Stomach (tissue), 9 donors: ENCODE results near the gene AP4M1. TPM values are rescaled to one million over a fixed set of nuclear protein-coding genes. Genes with fewer than 3 reads are reported as not detected.

ENCODE experiments used
- DNase-seq, 2 donors: peaks; one replicate each; pipeline versions ENCODE4 v3.0.0 to v3.0.0-alpha.2; 2013 to 2019
- H3K27ac ChIP-seq, 5 donors: fragments of 200-600 bp in 4 of 5; sonication (generic) in 4 of 5; one replicate each; pipeline ENCODE4 v1.5.1; 2013 to 2019; ENCODE audit warnings: mild to moderate bottlenecking in 1 of 5, moderate library complexity in 1 of 5
- H3K27me3 ChIP-seq, 3 donors: fragments of 200-600 bp; sonication (generic); one replicate each; pipeline ENCODE4 v1.5.1; 2017 to 2019; ENCODE audit warnings: mixed run types in 1 of 3
- H3K36me3 ChIP-seq, 4 donors: fragments of 200-600 bp; sonication (generic); 1 replicate in 3 of 4; 2 replicates in 1 of 4; pipeline ENCODE4 v1.5.1; 2016 to 2019
- H3K4me1 ChIP-seq, 4 donors: fragments of 200-600 bp; sonication (generic); one replicate each; pipeline ENCODE4 v1.5.1; 2016 to 2019
- H3K4me3 ChIP-seq, 4 donors: fragments of 200-600 bp; sonication (generic) in 3 of 4; one replicate each; pipeline ENCODE4 v1.5.1; 2016 to 2019; ENCODE audit warnings: mild to moderate bottlenecking in 1 of 4
- H3K9me3 ChIP-seq, 4 donors: fragments of 200-600 bp; sonication (generic); one replicate each; pipeline ENCODE4 v1.5.1; 2016 to 2019
- CTCF ChIP-seq, 7 experiments: fragments of 450-650 bp in 4 of 7; fragments of 200-600 bp in 3 of 7; sonication (generic) in 3 of 7; IDR thresholded peaks; one replicate each; pipeline ENCODE4 v1.5.1; 2016 to 2019; ENCODE audit warnings: antibody characterized with exemption in 7 of 7, control low read depth in 2 of 7, mild to moderate bottlenecking in 1 of 7
- EP300 ChIP-seq: sonication (generic); formaldehyde crosslinking; IDR thresholded peaks from one replicate; pipeline ENCODE4 v1.6.1; 2017; ENCODE audit warnings: antibody characterized with exemption
- POLR2A ChIP-seq, 4 donors: fragments of 450-650 bp; IDR thresholded peaks; one replicate each; pipeline ENCODE4 v1.6.1; 2016; ENCODE audit warnings: antibody characterized with exemption in 4 of 4, control low read depth in 2 of 4, mild to moderate bottlenecking in 1 of 4, moderate library complexity in 1 of 4
- POLR2AphosphoS5 ChIP-seq, 3 donors: sonication (generic); formaldehyde crosslinking; IDR thresholded peaks; one replicate each; pipeline ENCODE4 v1.6.1; 2016; ENCODE audit warnings: antibody characterized with exemption in 3 of 3
- WGBS, 5 donors: extraction: QIAGEN DNeasy Blood & Tissue Kit in 3 of 5; methylation state at CpG; one replicate each; pipeline versions ENCODE4 v1.1.5 to v1.1.7; 2013 to 2018; 5-methylcytosine and 5-hydroxymethylcytosine counted together
- intact Hi-C: fragments of 100-400 bp; cut with DNase I; formaldehyde crosslinking; loops from one replicate; pipeline ENCODE4 v1.15.1; 2023; ENCODE audit warnings: low total_unique reads
- polyA plus RNA-seq, 3 donors: library from polyadenylated mRNA; stranded (reverse); fragments of 200-250 nt; gene quantifications; one replicate each; pipeline ENCODE4 v1.2.3, GENCODE V29; 2013
- total RNA-seq, 5 donors: library from RNA; depleted of rRNA; stranded (reverse); fragments of >200 nt; gene quantifications; one replicate each; pipeline versions ENCODE4 v1.1.0 to v1.2.3, GENCODE V29; 2014 to 2016
- donor health status: healthy with polysubstance abuse.
- donor health status: Bipolar disorder and iron deficiency.
- donor health status: healthy.

Gene AP4M1
- total and polyA plus RNA-seq, 8 donors = 8.4 to 103 (median 20.5) TPM

GRCh38 chr7:100089458-100090196, 11.8 kb upstream of the AP4M1 start:
- no peak for DNase-seq
- peak overlapping the region; percentile 81 to 92 (median 90) for H3K4me3 ChIP-seq
- 19 to 26% (median 23%) methylated on average over 7 of the region's 7 CpGs for WGBS, 5 donors
- H3K27ac ChIP-seq = peak overlapping the region in 4 of 5 donors; percentile 79 to 92 (median 90)
- no peaks in the 10 kb centered on the region for H3K9me3 ChIP-seq
- intact Hi-C loops = no loop called here
- no peaks in the 10 kb centered on the region for H3K27me3 ChIP-seq
- peaks cover 15 to 62% (median 35%) of the 10 kb centered on the region in 4 donors for H3K4me1 ChIP-seq
- peaks cover 41 to 48% (median 46%) of the 10 kb centered on the region in 4 donors for H3K36me3 ChIP-seq
- TF ChIP-seq CTCF (IDR thresholded peaks at IDR 0.05) = no peak
- no peak for TF ChIP-seq POLR2A (IDR thresholded peaks at IDR 0.05)
- no peak for TF ChIP-seq POLR2AphosphoS5 (IDR thresholded peaks at IDR 0.05)
- TF ChIP-seq EP300 = no peak

GRCh38 chr7:100090527-100091410, 10.7 kb upstream of the AP4M1 start:
- DNase-seq = no peak
- Histone ChIP-seq H3K9me3 (no peaks in the 10 kb centered on the region), H3K4me3 (no peak overlapping the region), H3K27ac (no peak overlapping the region), H3K36me3 (peaks cover 53 to 59% (median 57%) of the 10 kb centered on the region in 4 donors), H3K27me3 (no peaks in the 10 kb centered on the region), H3K4me1 (peaks cover 15 to 68% (median 35%) of the 10 kb centered on the region in 4 donors)
- TF ChIP-seq EP300 (no peak), POLR2A (IDR thresholded peaks at IDR 0.05) (no peak), CTCF (IDR thresholded peaks at IDR 0.05) (no peak), POLR2AphosphoS5 (IDR thresholded peaks at IDR 0.05) (no peak)
- intact Hi-C loops = no loop called here
- 86 to 89% (median 87%) methylated on average over 14 of the region's 14 CpGs for WGBS, 5 donors

- TF ChIP-seq POLR2AphosphoS5 (IDR thresholded peaks at IDR 0.05) (peak in 1 of 3 donors; percentile 7), POLR2A (IDR thresholded peaks at IDR 0.05) (no peak)
- Histone ChIP-seq H3K27me3 (no peaks in the 10 kb centered on the region), H3K9me3 (no peaks in the 10 kb centered on the region), H3K4me1 (peaks cover 15 to 66% (median 35%) of the 10 kb centered on the region in 4 donors), H3K4me3 (no peak overlapping the region), H3K27ac (no peak overlapping the region), H3K36me3 (peaks cover 61 to 68% (median 65%) of the 10 kb centered on the region in 4 donors)
- 48 to 63% (median 58%) methylated on average over 11 to 19 of the region's 19 CpGs for WGBS, 5 donors
- no peak for DNase-seq
- intact Hi-C loops = no loop called here
Observed at GRCh38 chr7:100091411-100092181, 9.8 kb upstream of the AP4M1 start.

GRCh38 chr7:100093054-100093453, 8.4 kb upstream of the AP4M1 start:
- H3K9me3 ChIP-seq = no peaks in the 10 kb centered on the region
- H3K27ac ChIP-seq = peak overlapping the region in 2 of 5 donors; percentile 2 to 67
- peaks cover 13 to 53% (median 33%) of the 10 kb centered on the region in 4 donors for H3K4me1 ChIP-seq
- H3K27me3 ChIP-seq = no peaks in the 10 kb centered on the region
- intact Hi-C loops = no loop called here
- no peak for TF ChIP-seq CTCF (IDR thresholded peaks at IDR 0.05)
- no peak for TF ChIP-seq POLR2A (IDR thresholded peaks at IDR 0.05)
- TF ChIP-seq EP300 = no peak
- TF ChIP-seq POLR2AphosphoS5 (IDR thresholded peaks at IDR 0.05) = no peak
- no peak overlapping the region for H3K4me3 ChIP-seq
- WGBS, 5 donors = 52 to 62% (median 61%) methylated on average over 8 of the region's 8 CpGs
- peaks cover 76 to 82% (median 80%) of the 10 kb centered on the region in 4 donors for H3K36me3 ChIP-seq
- no peak for DNase-seq
